Hematopoietic multipotent progenitor cell (in vitro differentiated cells): ENCODE data around the gene OLFM1. TPM values are rescaled to one million over a fixed set of nuclear protein-coding genes. Genes with fewer than 3 reads are reported as not detected.
"Not testable (repeated sequence)": the region's sequence is repeated elsewhere in the genome, so short reads cannot be mapped to it uniquely, and the experiment has no call there.

Experiments
- DNase-seq, 3 donors: peaks; one replicate each; pipeline ENCODE4 v3.0.0-alpha.2; 2011 to 2015; ENCODE audit warnings: low read depth in 2 of 3, low spot score in 2 of 3
- total RNA-seq: library from RNA; depleted of rRNA; stranded (reverse); fragments of >200 nt; gene quantifications from one replicate; pipeline ENCODE4 v1.2.3, GENCODE V29; 2012

The OLFM1 gene
- total RNA-seq, 1 donor, result 0.27 TPM

- no peak for DNase-seq
Measured at GRCh38 chr9:135103931-135104639, 16.6 kb downstream of the OLFM1 start.

- DNase-seq, result no peak
Measured at GRCh38 chr9:135104761-135105160, 17.3 kb downstream of the OLFM1 start.

DNA sequence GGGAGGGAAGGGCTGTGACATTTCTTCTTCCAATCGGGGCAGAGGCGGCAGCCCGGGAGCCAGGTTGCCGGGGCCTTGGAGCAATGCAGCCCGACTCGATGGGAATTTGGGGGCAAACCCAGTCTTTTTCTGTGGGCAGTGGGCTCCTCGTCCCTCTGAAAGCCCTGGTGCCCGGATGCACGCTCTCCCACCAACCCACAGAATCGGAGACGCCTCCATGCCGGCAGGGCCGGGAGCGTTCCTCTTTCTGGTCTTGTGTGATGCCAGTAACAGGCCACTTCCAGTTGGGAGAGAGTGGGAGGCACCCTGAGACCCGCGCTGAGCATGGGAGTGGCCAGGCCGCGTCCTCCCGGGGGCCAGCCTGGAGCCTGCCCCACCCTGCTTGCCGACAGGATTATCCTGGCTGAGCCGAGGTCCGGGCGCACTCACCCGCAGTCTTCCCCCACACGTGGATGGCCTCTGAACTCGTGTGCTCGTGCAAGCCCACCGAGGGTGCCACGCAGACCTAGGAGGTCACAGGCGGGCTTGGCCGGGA is 17.8 kb downstream of the OLFM1 start:
- no peak for DNase-seq

DNA sequence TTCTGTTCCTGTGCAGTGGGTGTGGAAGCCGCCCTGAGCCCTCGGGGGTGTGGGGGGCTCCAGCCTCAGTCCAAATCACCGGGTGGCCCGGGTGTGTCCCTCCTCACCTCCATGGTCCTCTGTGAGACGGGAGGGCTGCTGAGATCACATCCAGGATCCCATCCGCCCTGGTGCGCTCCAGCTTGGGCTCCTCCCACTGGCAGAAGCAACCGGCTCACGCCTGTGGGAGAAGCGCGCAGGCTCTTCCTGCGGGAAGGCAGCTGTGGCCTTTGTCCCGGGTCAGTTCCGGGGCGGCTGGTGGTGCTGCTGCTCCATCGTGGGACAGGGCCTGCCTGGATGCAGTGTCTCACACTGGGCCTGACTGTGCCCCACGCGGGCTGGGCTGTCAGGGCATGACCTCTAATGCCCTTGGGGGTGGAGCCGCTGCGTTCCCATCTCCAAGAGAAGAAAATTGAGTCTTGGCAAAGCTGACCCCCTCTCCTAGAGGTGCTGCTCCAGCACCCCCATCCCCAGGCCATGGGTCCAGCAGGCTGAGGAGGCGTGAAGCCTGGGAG is 18.5 kb downstream of the OLFM1 start:
- DNase-seq, result no peak

DNA sequence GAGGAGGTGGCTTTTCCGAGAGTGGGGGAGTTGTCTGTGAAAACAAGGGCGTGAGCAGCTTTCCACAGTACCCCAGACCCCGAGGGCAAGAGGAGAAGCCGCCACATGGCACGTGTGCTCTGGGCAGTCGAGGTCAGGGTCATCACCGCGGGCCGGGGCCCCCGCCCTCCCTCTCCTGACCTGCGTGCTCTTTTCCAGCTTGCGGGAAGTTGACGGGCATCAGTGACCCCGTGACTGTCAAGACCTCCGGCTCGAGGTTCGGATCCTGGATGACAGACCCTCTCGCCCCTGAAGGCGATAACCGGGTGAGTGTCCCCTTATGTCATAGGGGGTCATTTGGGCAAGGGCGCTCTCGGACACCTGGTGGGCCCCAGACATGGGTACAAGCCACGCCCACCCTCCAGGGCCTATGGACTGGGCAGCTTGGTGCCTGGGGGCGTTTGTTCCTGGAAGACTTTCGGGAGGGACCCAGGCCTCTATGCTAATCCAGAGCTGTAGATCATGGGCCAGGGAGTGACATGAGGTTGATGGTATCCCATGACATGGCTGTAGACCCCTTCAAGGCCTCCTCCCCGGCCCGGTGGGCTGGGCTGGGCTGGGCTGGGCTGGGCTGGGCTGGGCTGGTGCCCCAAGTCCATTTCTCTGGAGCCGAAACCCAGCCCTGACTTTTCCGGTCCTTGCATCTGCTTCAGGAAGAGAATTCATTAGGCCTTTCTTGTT is 19.2 kb downstream of the OLFM1 start:
- DNase-seq, result no peak

DNA sequence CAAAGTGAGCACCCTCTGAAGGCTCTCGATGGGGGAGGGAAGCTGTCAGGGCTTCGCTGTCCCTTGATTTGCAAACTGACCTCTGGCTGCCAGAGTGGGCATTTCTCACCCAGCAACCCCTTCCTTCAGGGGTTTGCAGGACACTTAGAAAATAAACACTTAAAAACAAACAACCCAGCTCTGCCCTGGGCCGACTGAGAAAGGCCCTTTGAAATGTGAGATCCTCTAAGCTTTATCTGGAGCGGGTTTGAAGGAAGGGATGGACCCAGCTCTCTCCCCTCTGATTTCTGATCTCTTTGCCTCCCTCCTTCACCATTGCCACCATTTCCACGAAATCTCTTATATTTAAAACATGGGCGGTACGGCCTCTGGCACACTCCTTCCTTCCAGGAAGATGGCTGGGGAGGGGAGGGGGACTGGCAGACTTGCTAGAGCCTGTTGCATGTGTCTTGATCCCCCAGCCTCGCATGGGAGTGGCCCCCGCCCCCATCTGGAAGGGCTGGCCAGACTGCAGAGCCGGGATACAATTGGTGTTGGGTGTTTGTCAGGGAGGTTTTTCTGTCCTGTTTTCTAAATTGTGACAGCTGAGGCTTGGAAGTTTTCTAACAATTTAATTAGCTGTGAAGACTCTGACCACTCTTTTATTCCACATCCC is 20.2 kb downstream of the OLFM1 start:
- no peak for DNase-seq

- DNase-seq, result no peak
Measured at GRCh38 chr9:135108831-135109510, 21.5 kb downstream of the OLFM1 start.

DNA sequence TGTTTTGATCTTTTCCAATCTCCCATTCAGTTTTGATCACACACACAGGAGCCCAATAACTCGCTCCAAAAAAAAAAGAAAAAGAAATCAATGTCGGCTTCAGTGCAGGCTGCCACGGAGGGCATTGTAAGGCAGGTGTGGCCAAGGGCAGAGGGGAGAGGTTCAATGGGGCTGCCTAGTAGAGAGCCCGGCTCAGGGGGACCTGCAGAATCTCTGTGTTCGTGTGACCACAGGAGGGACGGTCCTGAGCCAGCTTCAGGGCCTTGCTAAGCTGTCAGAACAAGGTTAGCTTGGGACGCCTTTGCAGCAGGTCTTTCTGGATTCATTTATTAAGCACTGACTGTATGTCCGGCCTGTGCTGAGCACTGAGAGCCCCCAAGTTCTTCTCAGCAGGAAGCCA is 22.2 kb downstream of the OLFM1 start:
- no peak for DNase-seq

DNA sequence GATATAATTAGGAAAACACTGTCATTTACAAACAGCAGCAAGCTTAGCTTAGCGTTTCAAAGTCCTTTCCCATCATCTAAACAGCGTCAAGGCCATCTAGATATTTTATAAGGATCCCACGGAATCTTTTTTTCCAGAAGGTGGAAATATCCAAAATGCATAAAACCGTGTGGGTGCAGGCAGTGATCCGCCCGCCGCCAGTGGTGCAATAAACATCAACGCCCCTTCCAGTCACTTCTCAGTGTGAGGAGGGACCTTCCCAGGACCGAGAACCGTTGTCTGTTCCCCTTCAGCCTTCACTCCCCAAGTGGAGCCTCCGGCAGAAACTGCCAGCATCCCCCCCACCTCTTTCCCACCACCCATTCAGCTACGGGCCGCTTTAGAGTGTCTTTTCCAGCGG is 22.9 kb downstream of the OLFM1 start:
- DNase-seq, result no peak

DNA sequence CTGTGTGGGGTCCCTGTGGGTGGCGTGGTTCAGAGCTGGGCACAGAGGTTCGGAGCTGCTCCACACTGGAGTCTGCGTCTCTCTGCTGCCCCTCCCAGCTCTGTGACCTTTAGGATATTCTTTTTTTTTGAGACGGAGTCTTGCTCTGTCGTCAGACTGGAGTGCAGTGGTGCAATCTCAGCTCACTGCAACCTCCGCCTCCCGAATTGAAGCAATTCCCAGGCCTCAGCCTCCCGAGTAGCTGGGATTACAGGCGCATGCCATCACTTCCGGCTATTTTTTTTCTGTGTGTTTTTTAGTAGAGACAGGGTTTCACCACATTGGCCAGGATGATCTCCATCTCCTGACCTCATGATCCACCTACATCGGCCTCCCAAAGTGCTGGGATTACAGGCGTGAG is 24.1 kb downstream of the OLFM1 start:
- DNase-seq, result not testable (repeated sequence)

DNA sequence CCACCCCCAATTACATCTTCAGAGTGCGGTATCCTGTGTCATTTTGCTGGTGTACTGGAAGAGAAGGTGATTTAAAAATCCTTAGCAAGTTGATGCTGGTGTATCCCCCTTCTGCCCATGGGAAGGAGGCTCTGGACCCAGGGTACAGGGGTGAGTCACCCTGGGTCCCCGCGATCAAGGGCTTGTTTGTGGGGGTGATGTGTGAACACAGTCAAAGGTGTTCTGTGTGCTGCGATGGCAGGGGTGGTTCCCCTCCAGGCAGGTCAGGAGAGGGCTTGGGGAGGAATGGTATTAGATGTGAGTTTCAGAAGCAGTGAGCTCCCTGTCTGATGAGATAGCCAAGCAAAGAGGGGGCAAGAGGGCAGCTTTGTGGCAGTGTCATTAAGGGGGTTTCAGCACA is 28.9 kb downstream of the OLFM1 start:
- no peak for DNase-seq

DNA sequence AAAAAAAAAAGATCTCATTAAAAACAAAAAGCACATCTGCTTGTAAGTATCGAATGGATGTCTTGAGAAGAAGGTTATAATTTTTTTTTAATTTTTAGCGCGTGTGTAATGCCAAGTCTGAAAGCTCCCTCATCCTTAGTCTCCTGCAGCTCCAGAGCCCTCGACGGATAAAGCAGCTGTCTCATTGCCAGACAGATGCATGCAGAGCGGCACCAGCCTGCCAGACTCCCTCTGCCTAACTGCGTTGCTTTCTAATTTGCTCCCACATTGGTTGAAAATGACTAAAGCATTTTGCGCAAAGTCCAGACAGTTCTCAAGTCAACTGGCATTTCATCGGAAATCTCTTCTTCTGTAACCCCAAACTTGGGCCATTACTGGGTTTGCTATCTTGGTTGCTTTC is 29.4 kb downstream of the OLFM1 start:
- DNase-seq, result no peak

GRCh38 chr9:135117281-135117680 is 29.8 kb downstream of the OLFM1 start:
- DNase-seq, result no peak

- DNase-seq, result no peak
Measured at GRCh38 chr9:135119496-135120064, 32.1 kb downstream of the OLFM1 start.

DNA sequence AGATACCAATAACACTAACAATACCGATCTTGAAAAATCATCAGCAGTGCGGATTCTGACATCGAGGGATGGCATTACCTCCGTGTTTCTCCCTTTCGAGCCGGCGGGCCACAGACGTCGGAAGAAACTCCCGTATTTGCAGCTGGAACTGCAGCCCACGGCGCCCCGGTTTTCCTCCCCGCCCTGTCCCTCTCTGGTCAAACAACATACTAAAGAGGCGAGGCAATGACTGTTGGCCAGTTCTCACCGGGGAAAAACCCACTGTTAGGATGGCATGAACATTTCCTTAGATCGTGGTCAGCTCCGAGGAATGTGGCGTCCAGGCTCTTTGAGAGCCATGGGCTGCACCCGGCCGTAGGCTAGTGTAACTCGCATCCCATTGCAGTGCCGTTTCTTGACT is 32.8 kb downstream of the OLFM1 start:
- DNase-seq, result no peak

GRCh38 chr9:135122316-135122715 is 34.8 kb downstream of the OLFM1 start:
- DNase-seq, result no peak

- DNase-seq, result no peak
Measured at GRCh38 chr9:135123126-135123772, 35.8 kb downstream of the OLFM1 start.

DNA sequence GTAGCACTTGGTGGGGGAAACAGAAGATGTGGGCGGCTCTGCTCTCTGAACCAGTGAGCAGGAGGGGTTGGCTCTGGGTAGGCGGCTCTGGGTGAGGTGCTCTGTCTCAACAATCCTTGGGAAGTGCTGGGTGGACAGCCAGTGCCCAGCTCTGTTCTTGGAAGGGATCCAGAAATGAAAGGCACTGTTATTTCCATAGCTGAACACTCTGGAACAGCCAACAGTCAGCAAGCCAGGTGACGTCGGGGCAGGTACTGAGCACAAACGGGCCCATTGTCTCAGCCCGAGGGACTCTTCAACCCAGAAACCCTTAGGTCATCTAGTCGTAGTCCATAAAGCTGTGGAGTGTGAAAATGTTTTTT is 36.3 kb downstream of the OLFM1 start:
- DNase-seq, result no peak

GRCh38 chr9:135126451-135127187 is 39.2 kb downstream of the OLFM1 start:
- DNase-seq, result no peak
